Ishikawa (cell line): ENCODE results near the gene ILDR2.

Source experiments
- CEBPB ChIP-seq: IDR thresholded peaks from 2 replicates; pipeline ENCODE4 v1.6.1; 2012
- CREB1 ChIP-seq: IDR thresholded peaks from 2 replicates; pipeline ENCODE4 v1.6.1; 2012; ENCODE audit warnings: low read depth
- EGR1 ChIP-seq: IDR thresholded peaks from 2 replicates; pipeline ENCODE4 v1.6.1; 2012
- EP300 ChIP-seq: IDR thresholded peaks from 2 replicates; pipeline ENCODE4 v1.6.1; 2012; ENCODE audit warnings: borderline replicate concordance
- FOXM1 ChIP-seq: IDR thresholded peaks from 2 replicates; pipeline ENCODE4 v1.6.1; 2012; ENCODE audit warnings: low read depth, borderline replicate concordance
- NFIC ChIP-seq: IDR thresholded peaks from 2 replicates; pipeline ENCODE4 v1.6.1; 2012
- RAD21 ChIP-seq: IDR thresholded peaks from 2 replicates; pipeline ENCODE4 v1.6.1; 2012; ENCODE audit warnings: low read depth
- TAF1 ChIP-seq: IDR thresholded peaks from 2 replicates; pipeline ENCODE4 v1.6.1; 2012; ENCODE audit warnings: low read depth, mild to moderate bottlenecking
- TCF12 ChIP-seq: IDR thresholded peaks from 2 replicates; pipeline ENCODE4 v1.6.1; 2012; ENCODE audit warnings: low read depth
- TEAD4 ChIP-seq: IDR thresholded peaks from 2 replicates; pipeline ENCODE4 v1.6.1; 2012
- USF1 ChIP-seq: IDR thresholded peaks from 2 replicates; pipeline ENCODE4 v1.6.1; 2012
- YY1 ChIP-seq: IDR thresholded peaks from 2 replicates; pipeline ENCODE4 v1.6.1; 2012; ENCODE audit warnings: low read depth
- ZBTB7A ChIP-seq: IDR thresholded peaks from 2 replicates; pipeline ENCODE4 v1.6.1; 2012; ENCODE audit warnings: low read depth
- TF ChIP-seq, protein P1 (sequence below): IDR thresholded peaks from 2 replicates; pipeline ENCODE4 v1.6.1; 2012; ENCODE audit warnings: low read depth, mild to moderate bottlenecking
- TF ChIP-seq, protein P2 (sequence below): IDR thresholded peaks from 2 replicates; pipeline ENCODE4 v1.6.1; 2012

Gene ILDR2

DNA sequence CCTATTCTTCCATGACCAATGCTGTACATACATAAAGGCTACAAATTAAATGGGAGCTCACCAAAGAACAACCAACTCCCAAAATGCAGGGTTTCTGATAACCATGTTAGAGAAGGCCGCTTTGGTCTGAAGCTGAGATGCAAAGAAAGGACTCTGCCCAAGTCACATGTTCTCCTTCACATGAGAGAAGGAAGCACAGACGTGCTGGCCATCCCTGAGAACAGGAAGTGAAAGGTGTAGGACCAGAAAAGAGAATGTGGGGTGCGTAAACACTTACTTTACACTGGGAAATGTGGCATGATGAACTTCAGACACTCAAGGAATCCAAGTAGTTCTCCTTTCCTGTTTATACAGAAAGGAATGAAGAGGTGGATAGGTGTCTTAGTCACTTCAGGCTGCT is 67.6 kb downstream of the ILDR2 start:
- TF ChIP-seq YY1 (no peak), CEBPB (no peak), CREB1 (no peak), TAF1 (no peak), FOXM1 (no peak), USF1 (no peak), ZBTB7A (no peak), TCF12 (no peak), RAD21 (no peak)
- TF ChIP-seq, protein P1, sequence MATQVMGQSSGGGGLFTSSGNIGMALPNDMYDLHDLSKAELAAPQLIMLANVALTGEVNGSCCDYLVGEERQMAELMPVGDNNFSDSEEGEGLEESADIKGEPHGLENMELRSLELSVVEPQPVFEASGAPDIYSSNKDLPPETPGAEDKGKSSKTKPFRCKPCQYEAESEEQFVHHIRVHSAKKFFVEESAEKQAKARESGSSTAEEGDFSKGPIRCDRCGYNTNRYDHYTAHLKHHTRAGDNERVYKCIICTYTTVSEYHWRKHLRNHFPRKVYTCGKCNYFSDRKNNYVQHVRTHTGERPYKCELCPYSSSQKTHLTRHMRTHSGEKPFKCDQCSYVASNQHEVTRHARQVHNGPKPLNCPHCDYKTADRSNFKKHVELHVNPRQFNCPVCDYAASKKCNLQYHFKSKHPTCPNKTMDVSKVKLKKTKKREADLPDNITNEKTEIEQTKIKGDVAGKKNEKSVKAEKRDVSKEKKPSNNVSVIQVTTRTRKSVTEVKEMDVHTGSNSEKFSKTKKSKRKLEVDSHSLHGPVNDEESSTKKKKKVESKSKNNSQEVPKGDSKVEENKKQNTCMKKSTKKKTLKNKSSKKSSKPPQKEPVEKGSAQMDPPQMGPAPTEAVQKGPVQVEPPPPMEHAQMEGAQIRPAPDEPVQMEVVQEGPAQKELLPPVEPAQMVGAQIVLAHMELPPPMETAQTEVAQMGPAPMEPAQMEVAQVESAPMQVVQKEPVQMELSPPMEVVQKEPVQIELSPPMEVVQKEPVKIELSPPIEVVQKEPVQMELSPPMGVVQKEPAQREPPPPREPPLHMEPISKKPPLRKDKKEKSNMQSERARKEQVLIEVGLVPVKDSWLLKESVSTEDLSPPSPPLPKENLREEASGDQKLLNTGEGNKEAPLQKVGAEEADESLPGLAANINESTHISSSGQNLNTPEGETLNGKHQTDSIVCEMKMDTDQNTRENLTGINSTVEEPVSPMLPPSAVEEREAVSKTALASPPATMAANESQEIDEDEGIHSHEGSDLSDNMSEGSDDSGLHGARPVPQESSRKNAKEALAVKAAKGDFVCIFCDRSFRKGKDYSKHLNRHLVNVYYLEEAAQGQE: no peak

DNA sequence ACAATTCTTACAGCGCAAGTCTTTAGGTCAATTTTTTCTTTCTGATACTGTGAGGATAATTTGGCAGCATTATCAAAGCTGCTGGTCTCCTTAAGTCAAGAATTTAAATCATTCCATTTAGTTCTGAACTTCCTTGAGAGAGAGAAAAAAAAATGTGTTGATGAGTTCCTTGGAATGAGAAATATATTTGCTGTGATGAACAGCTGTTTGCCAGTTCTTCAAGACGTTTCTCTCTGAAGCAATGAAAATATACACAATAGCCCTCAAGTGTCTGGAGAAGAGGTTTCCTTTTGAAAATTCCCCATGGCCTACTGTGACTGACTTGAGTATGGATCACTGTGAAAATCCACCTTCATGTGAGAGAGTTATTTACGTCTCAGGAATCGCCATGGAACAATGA is 68.3 kb downstream of the ILDR2 start:
- no peak for TF ChIP-seq CEBPB
- no peak for TF ChIP-seq EP300
- TF ChIP-seq EGR1: no peak
- TF ChIP-seq ZBTB7A: no peak
- TF ChIP-seq RAD21: no peak
- TF ChIP-seq YY1: no peak
- TF ChIP-seq TCF12: no peak

GRCh38 chr1:166906647-166907046 is 68.7 kb downstream of the ILDR2 start:
- no peak for TF ChIP-seq ZBTB7A
- TF ChIP-seq TAF1: no peak
- TF ChIP-seq TEAD4: no peak
- TF ChIP-seq TCF12: no peak
- no peak for TF ChIP-seq NFIC
- no peak for TF ChIP-seq YY1
- TF ChIP-seq, protein P1: no peak

DNA sequence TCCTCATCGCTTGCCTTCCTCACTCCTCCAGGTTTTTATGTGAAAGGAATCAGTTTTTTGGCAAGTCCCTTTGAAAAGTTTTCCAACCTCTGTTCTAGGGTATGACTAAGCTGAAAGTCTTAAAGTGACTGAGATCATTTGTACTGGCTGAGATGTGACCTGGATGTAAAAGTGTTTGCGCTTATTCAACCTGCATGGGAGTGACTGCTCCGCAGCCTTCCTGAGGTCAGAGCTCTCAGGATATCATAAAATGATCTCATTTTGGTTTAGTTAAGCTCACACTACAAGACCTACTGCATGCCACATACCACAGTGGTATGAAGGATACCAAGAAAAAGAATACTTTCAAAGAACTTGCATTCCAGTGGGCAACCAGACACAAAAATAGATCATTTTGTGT is 69.4 kb downstream of the ILDR2 start:
- no peak for TF ChIP-seq YY1
- TF ChIP-seq RAD21: no peak
- TF ChIP-seq ZBTB7A: no peak
- TF ChIP-seq, protein P1: no peak
- no peak for TF ChIP-seq CREB1
- no peak for TF ChIP-seq EGR1
- no peak for TF ChIP-seq TEAD4
- no peak for TF ChIP-seq USF1
- TF ChIP-seq TCF12: no peak
- no peak for TF ChIP-seq TAF1
- TF ChIP-seq CEBPB: no peak
- no peak for TF ChIP-seq EP300
- TF ChIP-seq NFIC: no peak
- TF ChIP-seq, protein P2, sequence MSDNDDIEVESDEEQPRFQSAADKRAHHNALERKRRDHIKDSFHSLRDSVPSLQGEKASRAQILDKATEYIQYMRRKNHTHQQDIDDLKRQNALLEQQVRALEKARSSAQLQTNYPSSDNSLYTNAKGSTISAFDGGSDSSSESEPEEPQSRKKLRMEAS: no peak
- no peak for TF ChIP-seq FOXM1

- TF ChIP-seq, protein P1: no peak
- TF ChIP-seq TEAD4: no peak
- TF ChIP-seq TCF12: no peak
- no peak for TF ChIP-seq EGR1
- no peak for TF ChIP-seq CREB1
- no peak for TF ChIP-seq YY1
- TF ChIP-seq EP300: no peak
- TF ChIP-seq USF1: no peak
- TF ChIP-seq CEBPB: no peak
- TF ChIP-seq, protein P2: no peak
- no peak for TF ChIP-seq NFIC
- TF ChIP-seq ZBTB7A: no peak
- no peak for TF ChIP-seq TAF1
- no peak for TF ChIP-seq RAD21
- no peak for TF ChIP-seq FOXM1
Measured at GRCh38 chr1:166905136-166905535, 70.2 kb downstream of the ILDR2 start.
